AML-193 (cell line): ENCODE data around the gene HOXA5.
A peak's percentile ranks its signal among the peaks of the same experiment; 100 is the strongest.

Experiments used
- DNase-seq, 2 experiments: peaks; one replicate each; lab custom pipeline; 2025; lab: John Stamatoyannopoulos, UW

HOXA5 gene

GRCh38 chr7:27170426-27171324 is 27.2 kb upstream of the HOXA5 start:
- no peak for DNase-seq

- DNase-seq: no peak
Observed at GRCh38 chr7:27169658-27170425, 26.4 kb upstream of the HOXA5 start.

- DNase-seq: no peak
Observed at GRCh38 chr7:27168265-27168947, 24.9 kb upstream of the HOXA5 start.

- DNase-seq: no peak
Observed at GRCh38 chr7:27167916-27168264, 24.4 kb upstream of the HOXA5 start.

GRCh38 chr7:27166531-27167505 is 23.3 kb upstream of the HOXA5 start:
- no peak for DNase-seq

GRCh38 chr7:27165996-27166530 is 22.6 kb upstream of the HOXA5 start:
- DNase-seq: no peak

GRCh38 chr7:27165089-27165995 is 21.9 kb upstream of the HOXA5 start, which contains the start of gene HOXA9:
Gene HOXA9 (minus strand): TSS chr7:27165537. CDS start chr7:27165457, 80 bp downstream.
- no peak for DNase-seq

GRCh38 chr7:27164367-27165088 is 21.0 kb upstream of the HOXA5 start:
- DNase-seq: no peak

- DNase-seq: no peak
Observed at GRCh38 chr7:27164045-27164366, 20.5 kb upstream of the HOXA5 start.

GRCh38 chr7:27163288-27164044 is 20.0 kb upstream of the HOXA5 start:
- DNase-seq: no peak

GRCh38 chr7:27162561-27163287 is 19.2 kb upstream of the HOXA5 start:
- DNase-seq: no peak

- DNase-seq: no peak
Observed at GRCh38 chr7:27161721-27162560, 18.5 kb upstream of the HOXA5 start.

- DNase-seq: peak; percentile 51 to 62
Observed at GRCh38 chr7:27161214-27161720, 17.8 kb upstream of the HOXA5 start.

- DNase-seq: peak; percentile 71 to 82
Observed at GRCh38 chr7:27160546-27161213, 17.2 kb upstream of the HOXA5 start.

GRCh38 chr7:27160145-27160545 is 16.7 kb upstream of the HOXA5 start:
- DNase-seq: no peak
